SU-DHL-6 (cell line): ENCODE data around the gene CORO2A.

Experiments used
- EZH2phosphoT487 ChIP-seq: fragments of 200-600 bp; sonication (generic), shearing (Covaris generic); conservative IDR thresholded peaks from 2 replicates; pipeline ENCODE4 v1.6.1; 2018; ENCODE audit warnings: mild to moderate bottlenecking, antibody characterized with exemption, low read length, moderate library complexity, mixed read lengths
- TF ChIP-seq, protein P1 (sequence below): fragments of 200-600 bp; sonication (generic); IDR thresholded peaks from one replicate; pipeline ENCODE4 v1.5.1; 2017; ENCODE audit warnings: antibody characterized with exemption, mild to moderate bottlenecking, low read length, moderate library complexity; ENCODE audit not compliant: insufficient read depth, poor library complexity, severe bottlenecking

GRCh38 chr9:98161851-98162250 is 30.6 kb downstream of the CORO2A start:
- TF ChIP-seq, protein P1, sequence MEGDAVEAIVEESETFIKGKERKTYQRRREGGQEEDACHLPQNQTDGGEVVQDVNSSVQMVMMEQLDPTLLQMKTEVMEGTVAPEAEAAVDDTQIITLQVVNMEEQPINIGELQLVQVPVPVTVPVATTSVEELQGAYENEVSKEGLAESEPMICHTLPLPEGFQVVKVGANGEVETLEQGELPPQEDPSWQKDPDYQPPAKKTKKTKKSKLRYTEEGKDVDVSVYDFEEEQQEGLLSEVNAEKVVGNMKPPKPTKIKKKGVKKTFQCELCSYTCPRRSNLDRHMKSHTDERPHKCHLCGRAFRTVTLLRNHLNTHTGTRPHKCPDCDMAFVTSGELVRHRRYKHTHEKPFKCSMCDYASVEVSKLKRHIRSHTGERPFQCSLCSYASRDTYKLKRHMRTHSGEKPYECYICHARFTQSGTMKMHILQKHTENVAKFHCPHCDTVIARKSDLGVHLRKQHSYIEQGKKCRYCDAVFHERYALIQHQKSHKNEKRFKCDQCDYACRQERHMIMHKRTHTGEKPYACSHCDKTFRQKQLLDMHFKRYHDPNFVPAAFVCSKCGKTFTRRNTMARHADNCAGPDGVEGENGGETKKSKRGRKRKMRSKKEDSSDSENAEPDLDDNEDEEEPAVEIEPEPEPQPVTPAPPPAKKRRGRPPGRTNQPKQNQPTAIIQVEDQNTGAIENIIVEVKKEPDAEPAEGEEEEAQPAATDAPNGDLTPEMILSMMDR: no peak
- no peak for TF ChIP-seq EZH2phosphoT487
